Activated CD8-positive, alpha-beta memory T cell treated with anti-CD3 and anti-CD28 coated beads for 1 hour (primary cell): ENCODE results near the gene CCDC102A.
"Not testable (repeated sequence)": the region's sequence is repeated elsewhere in the genome, so short reads cannot be mapped to it uniquely, and the experiment has no call there.

ENCODE experiments used
- DNase-seq, 2 donors: peaks; one replicate each; pipeline ENCODE4 v3.0.0-alpha.2; 2020; ENCODE audit warnings: low read depth in 1 of 2; ENCODE audit errors: extremely low read depth in 1 of 2

Gene CCDC102A

GRCh38 chr16:57536306-57537193 is at the start of gene CCDC102A:
Gene CCDC102A (minus strand): TSS chr16:57536571. CDS start chr16:57529177, 7,394 bp downstream.
- peak in 1 of 2 donors; percentile 27 for DNase-seq

- no peak for DNase-seq
Measured at GRCh38 chr16:57585051-57585687, 48.8 kb upstream of the CCDC102A start.

- DNase-seq = no peak
Measured at GRCh38 chr16:57579361-57579665, 42.9 kb upstream of the CCDC102A start.

- DNase-seq = no peak
Measured at GRCh38 chr16:57578521-57579360, 42.4 kb upstream of the CCDC102A start.

GRCh38 chr16:57577691-57578224 is 41.4 kb upstream of the CCDC102A start:
- no peak for DNase-seq

- DNase-seq = no peak
Measured at GRCh38 chr16:57577214-57577613, 40.8 kb upstream of the CCDC102A start.

- peak; percentile 62 to 68 for DNase-seq
Measured at GRCh38 chr16:57576429-57576870, 40.1 kb upstream of the CCDC102A start.

GRCh38 chr16:57575468-57576277 is 39.3 kb upstream of the CCDC102A start:
- no peak for DNase-seq

- DNase-seq = no peak
Measured at GRCh38 chr16:57574646-57575467, 38.5 kb upstream of the CCDC102A start.

GRCh38 chr16:57574086-57574485 is 37.7 kb upstream of the CCDC102A start:
- no peak for DNase-seq

GRCh38 chr16:57572978-57573728 is 36.8 kb upstream of the CCDC102A start:
- no peak for DNase-seq

- no peak for DNase-seq
Measured at GRCh38 chr16:57571098-57571497, 34.7 kb upstream of the CCDC102A start.

- no peak for DNase-seq
Measured at GRCh38 chr16:57570301-57571070, 34.1 kb upstream of the CCDC102A start.

- DNase-seq = no peak
Measured at GRCh38 chr16:57569306-57569946, 33.1 kb upstream of the CCDC102A start.

GRCh38 chr16:57568772-57569171 is 32.4 kb upstream of the CCDC102A start:
- DNase-seq = not testable (repeated sequence)

- no peak for DNase-seq
Measured at GRCh38 chr16:57568173-57568678, 31.9 kb upstream of the CCDC102A start.

GRCh38 chr16:57567691-57568090 is 31.3 kb upstream of the CCDC102A start:
- no peak for DNase-seq
